HepG2 (cell line): ENCODE data around the gene GABRR3. TPM values are rescaled to one million over a fixed set of nuclear protein-coding genes. Genes with fewer than 3 reads are reported as not detected.

Experiments used
- NCOA1 ChIP-seq: sonication (generic); formaldehyde crosslinking; IDR thresholded peaks from 2 replicates; pipeline ENCODE4 v1.9.0; 2021; ENCODE audit warnings: missing genetic modification reagents
- RBM22 ChIP-seq: fragments of 200-400 bp; formaldehyde crosslinking; optimal IDR thresholded peaks from 2 replicates; pipeline ENCODE3; 2017; ENCODE audit warnings: mild to moderate bottlenecking, low read length, moderate library complexity
- SALL1 ChIP-seq: sonication (generic); formaldehyde crosslinking; IDR thresholded peaks from 2 replicates; pipeline ENCODE4 v1.8.0; 2022; ENCODE audit warnings: mild to moderate bottlenecking, missing genetic modification reagents
- SCMH1 ChIP-seq: sonication (generic); formaldehyde crosslinking; IDR thresholded peaks from 2 replicates; pipeline ENCODE4 v1.9.0; 2021; ENCODE audit warnings: missing genetic modification reagents, mild to moderate bottlenecking, borderline replicate concordance
- SRF ChIP-seq: IDR thresholded peaks from 2 replicates; pipeline ENCODE4 v1.6.1; 2011; ENCODE audit warnings: mild to moderate bottlenecking, low read depth, low read length, moderate library complexity
- TCF7 ChIP-seq: sonication (generic); IDR thresholded peaks from 2 replicates; pipeline ENCODE4 v1.6.1; 2016; ENCODE audit warnings: antibody characterized with exemption, low read depth
- TP53 ChIP-seq: sonication (generic); formaldehyde crosslinking; conservative IDR thresholded peaks from 2 replicates; pipeline ENCODE4 v1.4.0; 2020; ENCODE audit warnings: missing genetic modification reagents
- ZBTB21 ChIP-seq: sonication (generic); formaldehyde crosslinking; IDR thresholded peaks from 2 replicates; pipeline ENCODE4 v1.4.0; 2020; ENCODE audit warnings: missing genetic modification reagents
- ZBTB7A ChIP-seq: sonication (generic); formaldehyde crosslinking; IDR thresholded peaks from 2 replicates; pipeline ENCODE4 v1.8.0; 2022; ENCODE audit warnings: mild to moderate bottlenecking, missing genetic modification reagents
- polyA plus RNA-seq, 8 experiments: library from polyadenylated mRNA; depleted of rRNA in 3 of 8; stranded (reverse) in 7 of 8; unstranded in 1 of 8; fragments of >200 nt; fragmentation: Illumina TruSeq in 4 of 8; extraction: Trizol in 4 of 8; gene quantifications; 2 replicates each; pipeline versions ENCODE4 v1.2.1 to v1.2.3, GENCODE V29; 2011 to 2016; ENCODE audit warnings: low read depth in 4 of 8, missing spikeins in 1 of 8, mixed read lengths in 1 of 8; ENCODE audit not compliant: insufficient read depth in 1 of 8
- total RNA-seq, 5 experiments: library from RNA; depleted of rRNA; stranded (reverse); fragments of >200 nt; fragmentation: Illumina TruSeq; extraction: Trizol; gene quantifications; 2 replicates each; pipeline ENCODE4 v1.2.3, GENCODE V29; 2016; ENCODE audit warnings: low read depth in 1 of 5
- TF ChIP-seq, protein P1 (sequence below): sonication (generic); formaldehyde crosslinking; IDR thresholded peaks from 2 replicates; pipeline ENCODE4 v1.4.0; 2020; ENCODE audit warnings: missing genetic modification reagents, mild to moderate bottlenecking, borderline replicate concordance
- TF ChIP-seq, protein P2 (sequence below): sonication (generic); formaldehyde crosslinking; IDR thresholded peaks from 2 replicates; pipeline ENCODE4 v1.5.0; 2020; ENCODE audit warnings: missing genetic modification reagents
- TF ChIP-seq, protein P3 (sequence below): IDR thresholded peaks from 2 replicates; pipeline ENCODE4 v1.6.1; 2016; ENCODE audit warnings: missing compliant biosample characterization, missing genetic modification reagents, borderline replicate concordance
- TF ChIP-seq, protein P4 (sequence below): sonication (generic); formaldehyde crosslinking; IDR thresholded peaks from 2 replicates; pipeline ENCODE4 v1.5.1; 2020; ENCODE audit warnings: mild to moderate bottlenecking, missing genetic modification reagents, moderate library complexity
- TF ChIP-seq, protein P5 (sequence below): sonication (generic); formaldehyde crosslinking; IDR thresholded peaks from 2 replicates; pipeline ENCODE4 v1.8.0; 2022; ENCODE audit warnings: mild to moderate bottlenecking, missing genetic modification reagents
- TF ChIP-seq, protein P6 (sequence below): sonication (generic); formaldehyde crosslinking; IDR thresholded peaks from 2 replicates; pipeline ENCODE4 v1.4.0; 2020; ENCODE audit warnings: missing genetic modification reagents

Gene GABRR3
- total and polyA plus RNA-seq, 2 of the 13 experiments (the other 11 are each of a cell fraction or from before 2014, with no cell fraction given): 0.42 to 0.83 TPM

DNA sequence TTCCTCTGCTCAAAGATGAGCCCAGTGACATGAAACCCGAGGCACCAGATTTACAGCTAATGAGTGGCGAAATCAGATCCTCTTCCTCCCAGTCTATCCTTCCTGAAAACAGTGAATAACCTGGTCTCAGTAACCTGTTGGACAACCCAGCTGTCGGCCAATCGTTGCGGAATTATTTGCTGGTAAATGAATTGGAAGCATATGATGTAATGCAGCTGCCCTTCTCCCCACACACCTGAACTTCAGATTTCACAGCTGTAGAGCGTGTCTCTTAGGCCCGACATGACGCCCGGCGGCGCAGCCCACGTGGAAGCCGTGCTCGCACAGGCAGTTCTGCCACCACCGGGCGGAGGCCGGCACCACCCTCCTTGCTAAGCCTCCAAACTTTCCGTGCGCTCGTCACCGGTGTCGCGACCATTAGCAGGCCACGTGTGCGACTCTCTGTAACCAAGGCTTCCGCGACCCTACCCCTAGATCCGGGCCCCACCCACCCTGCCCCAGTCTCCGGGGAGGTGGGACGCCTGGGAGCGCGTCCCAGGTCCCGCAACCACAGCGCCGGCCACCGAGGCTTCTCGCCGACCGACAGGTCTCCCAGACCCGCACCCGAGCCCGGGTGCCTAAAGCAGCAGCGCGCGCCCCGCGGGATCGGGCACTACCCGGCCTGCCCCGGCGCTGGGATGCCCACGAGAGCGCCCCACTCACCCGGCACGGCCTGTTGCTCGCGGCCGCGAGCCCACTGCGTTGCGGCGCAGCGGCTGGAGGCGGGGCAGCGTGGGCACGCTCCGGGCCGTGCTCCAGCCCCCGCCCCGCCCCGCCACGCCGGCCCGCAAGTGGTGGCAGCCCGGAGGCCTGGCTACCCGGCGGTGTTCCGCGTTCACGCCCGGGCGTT is 63.2 kb downstream of the GABRR3 start, which contains the start of gene RIOX2 (continued):
- TF ChIP-seq, protein P1, sequence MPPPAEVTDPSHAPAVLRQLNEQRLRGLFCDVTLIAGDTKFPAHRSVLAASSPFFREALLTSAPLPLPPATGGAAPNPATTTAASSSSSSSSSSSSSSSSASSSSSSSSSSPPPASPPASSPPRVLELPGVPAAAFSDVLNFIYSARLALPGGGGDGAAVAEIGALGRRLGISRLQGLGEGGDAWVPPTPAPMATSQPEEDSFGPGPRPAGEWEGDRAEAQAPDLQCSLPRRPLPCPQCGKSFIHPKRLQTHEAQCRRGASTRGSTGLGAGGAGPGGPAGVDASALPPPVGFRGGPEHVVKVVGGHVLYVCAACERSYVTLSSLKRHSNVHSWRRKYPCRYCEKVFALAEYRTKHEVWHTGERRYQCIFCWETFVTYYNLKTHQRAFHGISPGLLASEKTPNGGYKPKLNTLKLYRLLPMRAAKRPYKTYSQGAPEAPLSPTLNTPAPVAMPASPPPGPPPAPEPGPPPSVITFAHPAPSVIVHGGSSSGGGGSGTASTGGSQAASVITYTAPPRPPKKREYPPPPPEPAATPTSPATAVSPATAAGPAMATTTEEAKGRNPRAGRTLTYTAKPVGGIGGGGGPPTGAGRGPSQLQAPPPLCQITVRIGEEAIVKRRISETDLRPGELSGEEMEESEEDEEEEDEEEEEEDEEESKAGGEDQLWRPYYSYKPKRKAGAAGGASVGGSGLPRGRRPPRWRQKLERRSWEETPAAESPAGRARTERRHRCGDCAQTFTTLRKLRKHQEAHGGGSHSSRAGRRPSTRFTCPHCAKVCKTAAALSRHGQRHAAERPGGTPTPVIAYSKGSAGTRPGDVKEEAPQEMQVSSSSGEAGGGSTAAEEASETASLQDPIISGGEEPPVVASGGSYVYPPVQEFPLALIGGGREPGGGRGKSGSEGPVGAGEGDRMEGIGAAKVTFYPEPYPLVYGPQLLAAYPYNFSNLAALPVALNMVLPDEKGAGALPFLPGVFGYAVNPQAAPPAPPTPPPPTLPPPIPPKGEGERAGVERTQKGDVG (CRISPR knock-in tag): no peak
- TF ChIP-seq NCOA1 (CRISPR knock-in tag): no peak
- TF ChIP-seq, protein P2, sequence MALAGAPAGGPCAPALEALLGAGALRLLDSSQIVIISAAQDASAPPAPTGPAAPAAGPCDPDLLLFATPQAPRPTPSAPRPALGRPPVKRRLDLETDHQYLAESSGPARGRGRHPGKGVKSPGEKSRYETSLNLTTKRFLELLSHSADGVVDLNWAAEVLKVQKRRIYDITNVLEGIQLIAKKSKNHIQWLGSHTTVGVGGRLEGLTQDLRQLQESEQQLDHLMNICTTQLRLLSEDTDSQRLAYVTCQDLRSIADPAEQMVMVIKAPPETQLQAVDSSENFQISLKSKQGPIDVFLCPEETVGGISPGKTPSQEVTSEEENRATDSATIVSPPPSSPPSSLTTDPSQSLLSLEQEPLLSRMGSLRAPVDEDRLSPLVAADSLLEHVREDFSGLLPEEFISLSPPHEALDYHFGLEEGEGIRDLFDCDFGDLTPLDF (CRISPR knock-in tag): no peak
- TF ChIP-seq SRF: no peak
- TF ChIP-seq, protein P3, sequence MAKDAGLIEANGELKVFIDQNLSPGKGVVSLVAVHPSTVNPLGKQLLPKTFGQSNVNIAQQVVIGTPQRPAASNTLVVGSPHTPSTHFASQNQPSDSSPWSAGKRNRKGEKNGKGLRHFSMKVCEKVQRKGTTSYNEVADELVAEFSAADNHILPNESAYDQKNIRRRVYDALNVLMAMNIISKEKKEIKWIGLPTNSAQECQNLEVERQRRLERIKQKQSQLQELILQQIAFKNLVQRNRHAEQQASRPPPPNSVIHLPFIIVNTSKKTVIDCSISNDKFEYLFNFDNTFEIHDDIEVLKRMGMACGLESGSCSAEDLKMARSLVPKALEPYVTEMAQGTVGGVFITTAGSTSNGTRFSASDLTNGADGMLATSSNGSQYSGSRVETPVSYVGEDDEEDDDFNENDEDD (CRISPR knock-in tag): peak; percentile 59; the same call in 1 of the 2 replicates
- no peak for TF ChIP-seq SCMH1
- no peak for TF ChIP-seq ZBTB21 (CRISPR knock-in tag)
- TF ChIP-seq, protein P4, sequence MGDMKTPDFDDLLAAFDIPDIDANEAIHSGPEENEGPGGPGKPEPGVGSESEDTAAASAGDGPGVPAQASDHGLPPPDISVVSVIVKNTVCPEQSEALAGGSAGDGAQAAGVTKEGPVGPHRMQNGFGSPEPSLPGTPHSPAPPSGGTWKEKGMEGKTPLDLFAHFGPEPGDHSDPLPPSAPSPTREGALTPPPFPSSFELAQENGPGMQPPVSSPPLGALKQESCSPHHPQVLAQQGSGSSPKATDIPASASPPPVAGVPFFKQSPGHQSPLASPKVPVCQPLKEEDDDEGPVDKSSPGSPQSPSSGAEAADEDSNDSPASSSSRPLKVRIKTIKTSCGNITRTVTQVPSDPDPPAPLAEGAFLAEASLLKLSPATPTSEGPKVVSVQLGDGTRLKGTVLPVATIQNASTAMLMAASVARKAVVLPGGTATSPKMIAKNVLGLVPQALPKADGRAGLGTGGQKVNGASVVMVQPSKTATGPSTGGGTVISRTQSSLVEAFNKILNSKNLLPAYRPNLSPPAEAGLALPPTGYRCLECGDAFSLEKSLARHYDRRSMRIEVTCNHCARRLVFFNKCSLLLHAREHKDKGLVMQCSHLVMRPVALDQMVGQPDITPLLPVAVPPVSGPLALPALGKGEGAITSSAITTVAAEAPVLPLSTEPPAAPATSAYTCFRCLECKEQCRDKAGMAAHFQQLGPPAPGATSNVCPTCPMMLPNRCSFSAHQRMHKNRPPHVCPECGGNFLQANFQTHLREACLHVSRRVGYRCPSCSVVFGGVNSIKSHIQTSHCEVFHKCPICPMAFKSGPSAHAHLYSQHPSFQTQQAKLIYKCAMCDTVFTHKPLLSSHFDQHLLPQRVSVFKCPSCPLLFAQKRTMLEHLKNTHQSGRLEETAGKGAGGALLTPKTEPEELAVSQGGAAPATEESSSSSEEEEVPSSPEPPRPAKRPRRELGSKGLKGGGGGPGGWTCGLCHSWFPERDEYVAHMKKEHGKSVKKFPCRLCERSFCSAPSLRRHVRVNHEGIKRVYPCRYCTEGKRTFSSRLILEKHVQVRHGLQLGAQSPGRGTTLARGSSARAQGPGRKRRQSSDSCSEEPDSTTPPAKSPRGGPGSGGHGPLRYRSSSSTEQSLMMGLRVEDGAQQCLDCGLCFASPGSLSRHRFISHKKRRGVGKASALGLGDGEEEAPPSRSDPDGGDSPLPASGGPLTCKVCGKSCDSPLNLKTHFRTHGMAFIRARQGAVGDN: peak; percentile 98
- no peak for TF ChIP-seq TP53 (CRISPR knock-in tag)
- TF ChIP-seq, protein P5, sequence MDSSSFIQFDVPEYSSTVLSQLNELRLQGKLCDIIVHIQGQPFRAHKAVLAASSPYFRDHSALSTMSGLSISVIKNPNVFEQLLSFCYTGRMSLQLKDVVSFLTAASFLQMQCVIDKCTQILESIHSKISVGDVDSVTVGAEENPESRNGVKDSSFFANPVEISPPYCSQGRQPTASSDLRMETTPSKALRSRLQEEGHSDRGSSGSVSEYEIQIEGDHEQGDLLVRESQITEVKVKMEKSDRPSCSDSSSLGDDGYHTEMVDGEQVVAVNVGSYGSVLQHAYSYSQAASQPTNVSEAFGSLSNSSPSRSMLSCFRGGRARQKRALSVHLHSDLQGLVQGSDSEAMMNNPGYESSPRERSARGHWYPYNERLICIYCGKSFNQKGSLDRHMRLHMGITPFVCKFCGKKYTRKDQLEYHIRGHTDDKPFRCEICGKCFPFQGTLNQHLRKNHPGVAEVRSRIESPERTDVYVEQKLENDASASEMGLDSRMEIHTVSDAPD: no peak
- TF ChIP-seq, protein P6, sequence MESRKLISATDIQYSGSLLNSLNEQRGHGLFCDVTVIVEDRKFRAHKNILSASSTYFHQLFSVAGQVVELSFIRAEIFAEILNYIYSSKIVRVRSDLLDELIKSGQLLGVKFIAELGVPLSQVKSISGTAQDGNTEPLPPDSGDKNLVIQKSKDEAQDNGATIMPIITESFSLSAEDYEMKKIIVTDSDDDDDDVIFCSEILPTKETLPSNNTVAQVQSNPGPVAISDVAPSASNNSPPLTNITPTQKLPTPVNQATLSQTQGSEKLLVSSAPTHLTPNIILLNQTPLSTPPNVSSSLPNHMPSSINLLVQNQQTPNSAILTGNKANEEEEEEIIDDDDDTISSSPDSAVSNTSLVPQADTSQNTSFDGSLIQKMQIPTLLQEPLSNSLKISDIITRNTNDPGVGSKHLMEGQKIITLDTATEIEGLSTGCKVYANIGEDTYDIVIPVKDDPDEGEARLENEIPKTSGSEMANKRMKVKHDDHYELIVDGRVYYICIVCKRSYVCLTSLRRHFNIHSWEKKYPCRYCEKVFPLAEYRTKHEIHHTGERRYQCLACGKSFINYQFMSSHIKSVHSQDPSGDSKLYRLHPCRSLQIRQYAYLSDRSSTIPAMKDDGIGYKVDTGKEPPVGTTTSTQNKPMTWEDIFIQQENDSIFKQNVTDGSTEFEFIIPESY (CRISPR knock-in tag): no peak
- no peak for TF ChIP-seq TCF7
- no peak for TF ChIP-seq RBM22
- TF ChIP-seq ZBTB7A: no peak
- TF ChIP-seq SALL1 (CRISPR knock-in tag): peak; percentile 74
